Central memory CD8-positive, alpha-beta T cell (primary cell): ENCODE measurements around the gene ZFP36L1.
"Not testable (repeated sequence)": the region's sequence is repeated elsewhere in the genome, so short reads cannot be mapped to it uniquely, and the experiment has no call there.

Experiments used
- ATAC-seq: fragments of 150-1000 bp; cut with Tn5 transposase; replicated peaks from 2 replicates; pipeline ENCODE4 v1.10.0; 2022; ENCODE audit warnings: mild to moderate bottlenecking, moderate FRiP score, moderate number of reproducible peaks; ENCODE audit not compliant: poor library complexity, severe bottlenecking; ENCODE audit errors: extremely low read depth
- DNase-seq, 2 donors: peaks; one replicate each; pipeline ENCODE4 v3.0.0; 2021; ENCODE audit warnings: low spot score in 2 of 2
- H3K27ac Mint-ChIP-seq: one replicate; pipeline ENCODE4 v1.8.0; 2022; ENCODE audit warnings: low read depth, mild to moderate bottlenecking, moderate library complexity, mixed read lengths
- H3K27me3 Mint-ChIP-seq: one replicate; pipeline ENCODE4 v1.8.0; 2022; ENCODE audit warnings: mixed read lengths
- H3K36me3 Mint-ChIP-seq: one replicate; pipeline ENCODE4 v1.8.0; 2022; ENCODE audit warnings: mild to moderate bottlenecking, moderate library complexity, mixed read lengths; ENCODE audit not compliant: insufficient read depth
- H3K4me1 Mint-ChIP-seq: one replicate; pipeline ENCODE4 v1.8.0; 2022; ENCODE audit warnings: mixed read lengths
- H3K4me3 Mint-ChIP-seq: one replicate; pipeline ENCODE4 v1.8.0; 2022; ENCODE audit warnings: mild to moderate bottlenecking, moderate library complexity, mixed read lengths
- H3K9me3 Mint-ChIP-seq: one replicate; pipeline ENCODE4 v1.8.0; 2022; ENCODE audit warnings: mixed read lengths

Gene ZFP36L1

DNA sequence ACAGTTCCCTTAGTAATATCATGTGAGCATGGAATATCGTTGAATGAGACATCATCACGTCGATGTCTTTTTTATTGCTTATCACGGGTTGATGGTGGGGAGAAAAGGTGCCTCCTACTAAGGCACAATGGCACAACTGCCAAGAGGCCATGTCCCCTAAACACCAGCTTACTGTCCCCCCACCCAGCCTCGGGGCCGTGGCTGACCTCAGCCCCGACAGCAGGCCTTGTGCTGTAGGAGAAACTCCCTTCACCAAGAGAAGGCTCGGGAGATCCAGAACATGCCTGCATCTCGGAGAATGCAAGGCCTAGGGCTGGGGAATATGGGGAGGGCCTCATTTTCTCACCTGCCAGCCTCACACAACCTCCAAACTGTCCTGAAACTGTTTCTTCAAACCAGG is 22.8 kb downstream of the ZFP36L1 start:
- ATAC-seq (no peak), DNase-seq (no peak)
- Mint-ChIP-seq H3K4me1 (peaks cover 49% of the 10 kb centered on the region), H3K9me3 (no peaks in the 10 kb centered on the region), H3K27ac (no peak overlapping the region), H3K36me3 (peaks cover 2% of the 10 kb centered on the region), H3K4me3 (no peak overlapping the region), H3K27me3 (no peaks in the 10 kb centered on the region)

- peaks cover 49% of the 10 kb centered on the region for H3K4me1 Mint-ChIP-seq
- H3K4me3 Mint-ChIP-seq: no peak overlapping the region
- ATAC-seq (no peak), DNase-seq (no peak)
- no peaks in the 10 kb centered on the region for H3K9me3 Mint-ChIP-seq
- H3K36me3 Mint-ChIP-seq: peaks cover 2% of the 10 kb centered on the region
- no peak overlapping the region for H3K27ac Mint-ChIP-seq
- no peaks in the 10 kb centered on the region for H3K27me3 Mint-ChIP-seq
Observed at GRCh38 chr14:68768316-68768715, 24.6 kb downstream of the ZFP36L1 start.

- Mint-ChIP-seq H3K36me3 (peaks cover 2% of the 10 kb centered on the region), H3K4me1 (peaks cover 42% of the 10 kb centered on the region), H3K9me3 (no peaks in the 10 kb centered on the region), H3K4me3 (no peak overlapping the region), H3K27ac (peak overlapping the region; percentile 42), H3K27me3 (no peaks in the 10 kb centered on the region)
- DNase-seq (no peak), ATAC-seq (no peak)
Observed at GRCh38 chr14:68767248-68767645, 25.6 kb downstream of the ZFP36L1 start.

- ATAC-seq (no peak), DNase-seq (no peak)
- Mint-ChIP-seq H3K27ac (peak overlapping the region; percentile 42), H3K36me3 (peaks cover 2% of the 10 kb centered on the region), H3K27me3 (no peaks in the 10 kb centered on the region), H3K4me3 (no peak overlapping the region), H3K9me3 (no peaks in the 10 kb centered on the region), H3K4me1 (peaks cover 44% of the 10 kb centered on the region)
Observed at GRCh38 chr14:68766299-68767247, 26.3 kb downstream of the ZFP36L1 start.

GRCh38 chr14:68763843-68764242 is 29.0 kb downstream of the ZFP36L1 start:
- not testable (repeated sequence) for H3K9me3 Mint-ChIP-seq, H3K4me3 Mint-ChIP-seq, DNase-seq, H3K27ac Mint-ChIP-seq, H3K36me3 Mint-ChIP-seq, ATAC-seq, H3K27me3 Mint-ChIP-seq
- peaks cover 29% of the 10 kb centered on the region for H3K4me1 Mint-ChIP-seq

GRCh38 chr14:68762953-68763764 is 29.7 kb downstream of the ZFP36L1 start:
- peaks cover 2% of the 10 kb centered on the region for H3K36me3 Mint-ChIP-seq
- no peak overlapping the region for H3K4me3 Mint-ChIP-seq
- H3K27me3 Mint-ChIP-seq: no peaks in the 10 kb centered on the region
- no peak for ATAC-seq
- no peaks in the 10 kb centered on the region for H3K9me3 Mint-ChIP-seq
- H3K4me1 Mint-ChIP-seq: peaks cover 29% of the 10 kb centered on the region
- DNase-seq: no peak
- no peak overlapping the region for H3K27ac Mint-ChIP-seq

DNA sequence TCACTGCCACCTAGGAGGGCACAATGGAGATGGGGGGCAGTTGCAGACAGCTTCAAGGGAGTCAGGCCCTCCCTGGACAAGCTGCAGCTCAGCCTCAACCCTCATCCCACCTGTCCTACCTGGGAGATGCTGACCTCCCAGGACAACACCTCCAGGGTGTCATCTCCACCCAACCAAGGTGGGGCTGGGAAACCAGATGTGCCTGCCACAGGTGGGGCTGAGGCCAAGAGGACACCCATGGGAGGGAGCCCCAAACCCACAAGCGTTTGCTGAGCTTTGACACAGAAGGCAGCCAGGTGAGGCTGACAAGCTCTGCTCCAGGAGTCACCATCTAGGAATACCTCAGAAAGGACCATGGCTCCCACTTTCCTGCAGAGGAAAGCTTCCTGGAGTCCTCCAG is 31.5 kb downstream of the ZFP36L1 start:
- H3K27ac Mint-ChIP-seq: no peak overlapping the region
- no peaks in the 10 kb centered on the region for H3K9me3 Mint-ChIP-seq
- ATAC-seq (no peak), DNase-seq (no peak)
- H3K4me3 Mint-ChIP-seq: no peak overlapping the region
- H3K4me1 Mint-ChIP-seq: peaks cover 16% of the 10 kb centered on the region
- peaks cover 2% of the 10 kb centered on the region for H3K36me3 Mint-ChIP-seq
- H3K27me3 Mint-ChIP-seq: no peaks in the 10 kb centered on the region

GRCh38 chr14:68760761-68761160 is 32.1 kb downstream of the ZFP36L1 start:
- no peak overlapping the region for H3K27ac Mint-ChIP-seq

GRCh38 chr14:68759937-68760336 is 32.9 kb downstream of the ZFP36L1 start:
- H3K27me3 Mint-ChIP-seq: no peaks in the 10 kb centered on the region
- no peak overlapping the region for H3K27ac Mint-ChIP-seq
- no peaks in the 10 kb centered on the region for H3K36me3 Mint-ChIP-seq
- peaks cover 11% of the 10 kb centered on the region for H3K4me1 Mint-ChIP-seq
- H3K4me3 Mint-ChIP-seq: no peak overlapping the region
- ATAC-seq (no peak), DNase-seq (no peak)
- H3K9me3 Mint-ChIP-seq: no peaks in the 10 kb centered on the region

More at GRCh38 chr14:68760761-68761160, 32.1 kb downstream of the ZFP36L1 start:
- DNase-seq (no peak), ATAC-seq (no peak)
- Mint-ChIP-seq H3K9me3 (no peaks in the 10 kb centered on the region), H3K4me1 (peaks cover 16% of the 10 kb centered on the region), H3K4me3 (no peak overlapping the region), H3K36me3 (no peaks in the 10 kb centered on the region), H3K27me3 (no peaks in the 10 kb centered on the region)

GRCh38 chr14:68759017-68759560 is 33.8 kb downstream of the ZFP36L1 start:
- H3K4me3 Mint-ChIP-seq: no peak overlapping the region
- no peak overlapping the region for H3K27ac Mint-ChIP-seq
- DNase-seq: no peak
- H3K4me1 Mint-ChIP-seq: peaks cover 15% of the 10 kb centered on the region
- no peaks in the 10 kb centered on the region for H3K27me3 Mint-ChIP-seq
- no peak for ATAC-seq
- H3K9me3 Mint-ChIP-seq: no peaks in the 10 kb centered on the region
- H3K36me3 Mint-ChIP-seq: no peaks in the 10 kb centered on the region

GRCh38 chr14:68758301-68758700 is 34.6 kb downstream of the ZFP36L1 start:
- peaks cover 22% of the 10 kb centered on the region for H3K4me1 Mint-ChIP-seq
- no peak overlapping the region for H3K4me3 Mint-ChIP-seq
- no peaks in the 10 kb centered on the region for H3K9me3 Mint-ChIP-seq
- no peaks in the 10 kb centered on the region for H3K36me3 Mint-ChIP-seq
- no peak overlapping the region for H3K27ac Mint-ChIP-seq
- H3K27me3 Mint-ChIP-seq: no peaks in the 10 kb centered on the region
- no peak for ATAC-seq
- DNase-seq: no peak

GRCh38 chr14:68757618-68758081 is 35.2 kb downstream of the ZFP36L1 start:
- no peaks in the 10 kb centered on the region for H3K36me3 Mint-ChIP-seq
- H3K4me3 Mint-ChIP-seq: no peak overlapping the region
- ATAC-seq (peak; percentile 24), DNase-seq (no peak)
- peaks cover 22% of the 10 kb centered on the region for H3K4me1 Mint-ChIP-seq
- H3K9me3 Mint-ChIP-seq: no peaks in the 10 kb centered on the region
- no peak overlapping the region for H3K27ac Mint-ChIP-seq
- H3K27me3 Mint-ChIP-seq: no peaks in the 10 kb centered on the region
